H9 (cell line): ENCODE data around the gene TNPO3. TPM values are rescaled to one million over a fixed set of nuclear protein-coding genes. Genes with fewer than 3 reads are reported as not detected.

Experiments used
- DNase-seq: peaks from one replicate; pipeline ENCODE4 v3.0.0-alpha.2; 2017
- H2AFZ ChIP-seq: one replicate; pipeline ENCODE4 v1.6.1; 2013; ENCODE audit warnings: mild to moderate bottlenecking, low read length, control low read depth, moderate library complexity
- H2AK5ac ChIP-seq: 2 replicates; pipeline ENCODE4 v1.6.1; 2013; ENCODE audit warnings: low read length, control low read depth, mixed read lengths; ENCODE audit not compliant: insufficient read length
- H2BK120ac ChIP-seq: one replicate; pipeline ENCODE4 v1.6.1; 2013; ENCODE audit warnings: low read depth, mild to moderate bottlenecking, low read length, control low read depth, inconsistent platforms; ENCODE audit not compliant: poor library complexity, severe bottlenecking
- H2BK12ac ChIP-seq: 2 replicates; pipeline ENCODE4 v1.6.1; 2013; ENCODE audit warnings: low read length, control low read depth, mixed read lengths, low read depth; ENCODE audit not compliant: insufficient read length
- H2BK15ac ChIP-seq: 2 replicates; pipeline ENCODE4 v1.6.1; 2013; ENCODE audit warnings: low read depth, low read length, control low read depth
- H2BK20ac ChIP-seq: one replicate; pipeline ENCODE4 v1.6.1; 2013; ENCODE audit warnings: low read depth, mild to moderate bottlenecking, low read length, control low read depth, inconsistent platforms; ENCODE audit not compliant: poor library complexity, severe bottlenecking
- H2BK5ac ChIP-seq: 2 replicates; pipeline ENCODE4 v1.6.1; 2013; ENCODE audit warnings: low read length, control low read depth, mixed read lengths; ENCODE audit not compliant: insufficient read length
- H3K14ac ChIP-seq: 2 replicates; pipeline ENCODE4 v1.6.1; 2013; ENCODE audit warnings: low read length, control low read depth; ENCODE audit not compliant: insufficient read depth
- H3K18ac ChIP-seq: 2 replicates; pipeline ENCODE4 v1.6.1; 2013; ENCODE audit warnings: low read depth, mild to moderate bottlenecking, mixed read lengths, low read length, control low read depth; ENCODE audit not compliant: insufficient read length
- H3K23ac ChIP-seq: 2 replicates; pipeline ENCODE4 v1.6.1; 2013; ENCODE audit warnings: low read length, control low read depth, mixed read lengths, low read depth; ENCODE audit not compliant: insufficient read length
- H3K23me2 ChIP-seq: 2 replicates; pipeline ENCODE4 v1.6.1; 2013; ENCODE audit warnings: low read depth, mild to moderate bottlenecking, mixed read lengths, low read length, control low read depth; ENCODE audit not compliant: insufficient read length, poor library complexity, severe bottlenecking
- H3K27ac ChIP-seq: 2 replicates; pipeline ENCODE4 v1.5.1; 2013; ENCODE audit warnings: low read length, control low read depth, mixed read lengths, low read depth; ENCODE audit not compliant: insufficient read length
- H3K27me3 ChIP-seq: 2 replicates; pipeline ENCODE4 v1.6.1; 2013; ENCODE audit warnings: low read length, control low read depth, inconsistent platforms; ENCODE audit not compliant: insufficient read depth
- H3K4ac ChIP-seq: 2 replicates; pipeline ENCODE4 v1.6.1; 2013; ENCODE audit warnings: low read depth, mild to moderate bottlenecking, control low read depth, inconsistent platforms, low read length, moderate library complexity
- H3K4me1 ChIP-seq: 2 replicates; pipeline ENCODE4 v1.6.1; 2013; ENCODE audit warnings: low read length, control low read depth, inconsistent platforms; ENCODE audit not compliant: insufficient read depth
- H3K4me2 ChIP-seq: 2 replicates; pipeline ENCODE4 v1.6.1; 2013; ENCODE audit warnings: low read length, control low read depth, mixed read lengths; ENCODE audit not compliant: insufficient read length, insufficient read depth
- H3K56ac ChIP-seq: 2 replicates; pipeline ENCODE4 v1.6.1; 2013; ENCODE audit warnings: low read depth, mild to moderate bottlenecking, mixed read lengths, low read length, control low read depth; ENCODE audit not compliant: insufficient read length
- H3K79me1 ChIP-seq: 2 replicates; pipeline ENCODE4 v1.6.1; 2013; ENCODE audit warnings: low read depth, mild to moderate bottlenecking, moderate library complexity, low read length, control low read depth, inconsistent platforms; ENCODE audit not compliant: insufficient read depth, poor library complexity, severe bottlenecking
- H3K79me2 ChIP-seq: 2 replicates; pipeline ENCODE4 v1.6.1; 2013; ENCODE audit warnings: low read length, control low read depth, inconsistent platforms; ENCODE audit not compliant: insufficient read depth
- H3K9ac ChIP-seq: 2 replicates; pipeline ENCODE4 v1.6.1; 2013; ENCODE audit warnings: low read length, control low read depth, mixed read lengths; ENCODE audit not compliant: insufficient read length; ENCODE audit errors: extremely low read depth
- H3K9me3 ChIP-seq: one replicate; pipeline ENCODE4 v1.6.1; 2013; ENCODE audit warnings: low read depth, low read length, inconsistent platforms; ENCODE audit not compliant: control insufficient read depth
- H3T11ph ChIP-seq: one replicate; pipeline ENCODE4 v1.6.1; 2013; ENCODE audit warnings: mild to moderate bottlenecking, low read length, control low read depth, inconsistent platforms
- H4K20me1 ChIP-seq: one replicate; pipeline ENCODE4 v1.6.1; 2013; ENCODE audit not compliant: control insufficient read depth, insufficient read length, insufficient read depth
- H4K5ac ChIP-seq: 2 replicates; pipeline ENCODE4 v1.6.1; 2013; ENCODE audit warnings: low read depth, mild to moderate bottlenecking, mixed read lengths, low read length, control low read depth; ENCODE audit not compliant: insufficient read length
- H4K8ac ChIP-seq: replicated peaks from 2 replicates; pipeline ENCODE4 v1.6.1; 2013; ENCODE audit warnings: low read length, control low read depth, mixed read lengths, low read depth; ENCODE audit not compliant: insufficient read length
- H4K91ac ChIP-seq: 2 replicates; pipeline ENCODE4 v1.6.1; 2013; ENCODE audit warnings: low read depth, mild to moderate bottlenecking, moderate library complexity, mixed read lengths, low read length, control low read depth; ENCODE audit not compliant: insufficient read length
- H3K27ac Mint-ChIP-seq, 3 experiments: 2 replicates in 2 of 3; 3 replicates in 1 of 3; pipeline ENCODE4 v1.8.0; 2020 to 2021; ENCODE audit warnings: mixed read lengths in 3 of 3, mild to moderate bottlenecking in 1 of 3, moderate library complexity in 1 of 3
- H3K27me3 Mint-ChIP-seq: 2 replicates; pipeline ENCODE4 v1.8.0; 2021; ENCODE audit warnings: low read depth, mild to moderate bottlenecking, moderate library complexity, mixed read lengths
- H3K36me3 Mint-ChIP-seq, 3 experiments: 2 replicates in 2 of 3; 3 replicates in 1 of 3; pipeline ENCODE4 v1.8.0; 2020 to 2021; ENCODE audit warnings: low read depth in 3 of 3, mixed read lengths in 3 of 3; ENCODE audit not compliant: insufficient read depth in 1 of 3
- H3K4me1 Mint-ChIP-seq, 2 experiments: 2 replicates each; pipeline ENCODE4 v1.8.0; 2020; ENCODE audit warnings: mixed read lengths in 2 of 2
- H3K4me3 Mint-ChIP-seq, 2 experiments: 2 replicates in 1 of 2; 3 replicates in 1 of 2; pipeline ENCODE4 v1.8.0; 2020 to 2021; ENCODE audit warnings: mild to moderate bottlenecking in 2 of 2, mixed read lengths in 2 of 2, moderate library complexity in 1 of 2
- H3K9me3 Mint-ChIP-seq, 2 experiments: 2 replicates in 1 of 2; 3 replicates in 1 of 2; pipeline ENCODE4 v1.8.0; 2020; ENCODE audit warnings: mild to moderate bottlenecking in 2 of 2, mixed read lengths in 2 of 2, moderate library complexity in 1 of 2
- WGBS: extraction: QIAGEN DNeasy Blood & Tissue Kit; methylation state at CpG from one replicate; pipeline ENCODE4 v1.1.7; 2013; ENCODE audit warnings: missing lambda C conversion rate, low lambda C conversion rate, mixed read lengths; ENCODE audit not compliant: insufficient read length; ENCODE audit errors: extremely low coverage; 5-methylcytosine and 5-hydroxymethylcytosine counted together
- total RNA-seq: library from RNA; stranded (reverse); gene quantifications from 2 replicates; pipeline ENCODE4 v1.2.1, GENCODE V29; 2021
- TF ChIP-seq, protein P1 (sequence below): fragments of 200-600 bp; sonication (generic); conservative IDR thresholded peaks from 3 replicates; pipeline ENCODE4 v1.8.0; 2021; ENCODE audit warnings: antibody characterized with exemption, mild to moderate bottlenecking

TNPO3 gene
- total RNA-seq, 1 experiment from 2014 or later = 90.1 TPM

DNA sequence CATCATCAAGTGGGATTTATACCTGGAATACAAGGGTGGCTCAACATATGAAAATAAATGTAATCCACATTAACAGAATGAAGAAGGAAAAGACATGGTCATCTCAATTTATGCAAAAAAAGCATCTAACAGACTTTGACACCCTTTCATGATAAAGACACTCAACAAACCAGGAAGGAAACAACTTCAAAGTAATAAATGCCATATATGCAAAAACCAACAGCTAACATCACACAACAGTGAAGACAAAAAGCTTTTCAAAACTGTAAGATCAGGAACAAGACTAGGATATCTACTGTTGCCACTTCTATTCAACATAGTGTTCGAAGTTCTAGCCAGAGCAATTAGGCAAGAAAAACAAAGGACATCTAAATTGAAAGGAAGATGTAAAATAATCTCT is 22.9 kb downstream of the TNPO3 start:
- Mint-ChIP-seq H3K27ac (no peak overlapping the region), H3K4me3 (no peak overlapping the region), H3K9me3 (no peaks in the 10 kb centered on the region; a peak in 1 of 5 replicates), H3K4me1 (peaks cover 6 to 12% of the 10 kb centered on the region in 2 experiments), H3K36me3 (peaks cover 30 to 50% (median 47%) of the 10 kb centered on the region in 3 experiments; a peak in 6 of 7 replicates), H3K27me3 (no peaks in the 10 kb centered on the region)
- H4K20me1 ChIP-seq = no peaks in the 10 kb centered on the region
- TF ChIP-seq, protein P1, sequence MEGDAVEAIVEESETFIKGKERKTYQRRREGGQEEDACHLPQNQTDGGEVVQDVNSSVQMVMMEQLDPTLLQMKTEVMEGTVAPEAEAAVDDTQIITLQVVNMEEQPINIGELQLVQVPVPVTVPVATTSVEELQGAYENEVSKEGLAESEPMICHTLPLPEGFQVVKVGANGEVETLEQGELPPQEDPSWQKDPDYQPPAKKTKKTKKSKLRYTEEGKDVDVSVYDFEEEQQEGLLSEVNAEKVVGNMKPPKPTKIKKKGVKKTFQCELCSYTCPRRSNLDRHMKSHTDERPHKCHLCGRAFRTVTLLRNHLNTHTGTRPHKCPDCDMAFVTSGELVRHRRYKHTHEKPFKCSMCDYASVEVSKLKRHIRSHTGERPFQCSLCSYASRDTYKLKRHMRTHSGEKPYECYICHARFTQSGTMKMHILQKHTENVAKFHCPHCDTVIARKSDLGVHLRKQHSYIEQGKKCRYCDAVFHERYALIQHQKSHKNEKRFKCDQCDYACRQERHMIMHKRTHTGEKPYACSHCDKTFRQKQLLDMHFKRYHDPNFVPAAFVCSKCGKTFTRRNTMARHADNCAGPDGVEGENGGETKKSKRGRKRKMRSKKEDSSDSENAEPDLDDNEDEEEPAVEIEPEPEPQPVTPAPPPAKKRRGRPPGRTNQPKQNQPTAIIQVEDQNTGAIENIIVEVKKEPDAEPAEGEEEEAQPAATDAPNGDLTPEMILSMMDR = no peak
- H2BK15ac ChIP-seq = no peak overlapping the region
- WGBS = no CpG with 5 or more reads among the region's 1 CpG
- no peak overlapping the region for H2BK120ac ChIP-seq
- no peaks in the 10 kb centered on the region for H3K9me3 ChIP-seq
- no peak overlapping the region for H2AFZ ChIP-seq
- no peak for DNase-seq
- peaks cover 16% of the 10 kb centered on the region; the same call in 1 of the 2 replicates for H3K79me2 ChIP-seq
- H3K23me2 ChIP-seq = no peaks in the 10 kb centered on the region
- no peak overlapping the region for H2AK5ac ChIP-seq
- no peak overlapping the region for H4K5ac ChIP-seq
- H3K9ac ChIP-seq = no peak overlapping the region
- no peak overlapping the region for H3K23ac ChIP-seq
- no peak overlapping the region for H2BK12ac ChIP-seq
- no peak overlapping the region for H3K18ac ChIP-seq
- H3T11ph ChIP-seq = no peak overlapping the region
- H2BK5ac ChIP-seq = no peak overlapping the region
- H3K4me1 ChIP-seq = no peaks in the 10 kb centered on the region
- no peak overlapping the region for H3K4ac ChIP-seq
- no peak overlapping the region for H3K27ac ChIP-seq
- H3K4me2 ChIP-seq = no peak overlapping the region
- no peaks in the 10 kb centered on the region for H3K27me3 ChIP-seq
- H3K56ac ChIP-seq = no peak overlapping the region
- H4K91ac ChIP-seq = no peak overlapping the region
- H3K79me1 ChIP-seq = peaks cover 10% of the 10 kb centered on the region
- no peak overlapping the region for H2BK20ac ChIP-seq
- H4K8ac ChIP-seq = no peak overlapping the region
- H3K14ac ChIP-seq = no peak overlapping the region
